HFF-Myc (cell line): ENCODE measurements around the gene MAP1A.

Experiments
- DNase-seq: peaks from one replicate; pipeline ENCODE4 v3.0.0-alpha.2; 2011; ENCODE audit warnings: low read depth; ENCODE audit errors: extremely low read depth
- H3K4me3 ChIP-seq: replicated peaks from 2 replicates; pipeline ENCODE4 v1.5.1; 2011; ENCODE audit warnings: low read depth, mild to moderate bottlenecking, control low read depth, low read length
- CTCF ChIP-seq: IDR thresholded peaks from 2 replicates; pipeline ENCODE4 v1.5.1; 2012; ENCODE audit warnings: mild to moderate bottlenecking, low read depth, low read length, control low read depth; ENCODE audit errors: missing control alignments

MAP1A gene

GRCh38 chr15:43498990-43499389 lies 18.4 kb upstream of the MAP1A start:
- no peak for DNase-seq
- no peak overlapping the region for H3K4me3 ChIP-seq
- TF ChIP-seq CTCF, result no peak

- no peak for DNase-seq
- H3K4me3 ChIP-seq, result no peak overlapping the region
- no peak for TF ChIP-seq CTCF
Measured at GRCh38 chr15:43499635-43500034, 17.8 kb upstream of the MAP1A start.

- DNase-seq, result no peak
- TF ChIP-seq CTCF, result no peak
- H3K4me3 ChIP-seq, result no peak overlapping the region
Measured at GRCh38 chr15:43505738-43506137, 11.7 kb upstream of the MAP1A start.

DNA sequence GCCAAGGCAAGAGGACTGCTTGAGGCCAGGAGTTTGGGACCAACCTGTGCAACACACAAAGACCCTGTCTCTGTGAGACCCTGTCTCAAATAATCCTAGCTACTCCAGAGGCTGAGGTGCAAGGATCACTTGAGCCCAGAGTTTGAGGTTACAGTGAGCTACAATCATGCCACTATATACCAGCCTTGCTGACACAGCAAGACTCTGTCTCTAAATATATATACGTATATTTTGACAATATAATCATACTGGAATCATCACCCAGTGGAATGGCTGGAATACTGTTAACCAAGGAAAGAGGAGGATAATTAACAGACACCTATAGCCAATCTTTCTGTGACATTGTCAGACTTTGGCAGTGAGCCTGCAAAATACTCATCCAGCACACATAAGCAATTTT lies 9.0 kb upstream of the MAP1A start:
- DNase-seq, result no peak
- no peak for TF ChIP-seq CTCF
- no peak overlapping the region for H3K4me3 ChIP-seq

GRCh38 chr15:43508991-43509659 lies 8.3 kb upstream of the MAP1A start:
- TF ChIP-seq CTCF, result no peak
- no peak overlapping the region for H3K4me3 ChIP-seq
- no peak for DNase-seq

- TF ChIP-seq CTCF, result no peak
- H3K4me3 ChIP-seq, result peak overlapping the region; percentile 57
- DNase-seq, result no peak
Measured at GRCh38 chr15:43509660-43510199, 7.7 kb upstream of the MAP1A start.
